ENCODE results near the gene ATF6.

ATF6 gene

GRCh38 chr1:161735837-161736236 lies 30.3 kb upstream of the ATF6 start:
- H3K4me1 ChIP-seq (ENCODE audit: control insufficient read depth, insufficient read depth, low read length): peaks cover 6% of the 10 kb centered on the region
- H3K9me3 ChIP-seq (ENCODE audit: control insufficient read depth, low read length): no peaks in the 10 kb centered on the region
- H3K27me3 ChIP-seq (ENCODE audit: control insufficient read depth, insufficient read depth, low read length, poor library complexity, severe bottlenecking): no peaks in the 10 kb centered on the region
- WGBS, 2 experiments: 90 to 94% methylated on average over 3 of the region's 3 CpGs
- no peak overlapping the region for H3K4me3 ChIP-seq (ENCODE audit: insufficient read depth, low read depth, low read length)
- no peaks in the 10 kb centered on the region for H3K36me3 ChIP-seq (ENCODE audit: control insufficient read depth, insufficient read depth, low read length)
- H3K27ac ChIP-seq (ENCODE audit: insufficient read depth, low read depth, low read length, poor library complexity, severe bottlenecking): no peak overlapping the region

- no peaks in the 10 kb centered on the region for H3K27me3 ChIP-seq (ENCODE audit: control insufficient read depth, insufficient read depth, low read length, poor library complexity, severe bottlenecking)
- no peak overlapping the region for H3K4me3 ChIP-seq (ENCODE audit: insufficient read depth, low read depth, low read length)
- peaks cover 6% of the 10 kb centered on the region for H3K4me1 ChIP-seq (ENCODE audit: control insufficient read depth, insufficient read depth, low read length)
- no peak overlapping the region for H3K27ac ChIP-seq (ENCODE audit: insufficient read depth, low read depth, low read length, poor library complexity, severe bottlenecking)
- WGBS, 2 experiments: 85 to 86% methylated on average over 2 of the region's 4 CpGs
- no peaks in the 10 kb centered on the region for H3K36me3 ChIP-seq (ENCODE audit: control insufficient read depth, insufficient read depth, low read length)
- H3K9me3 ChIP-seq (ENCODE audit: control insufficient read depth, low read length): no peaks in the 10 kb centered on the region
These were observed 29.7 kb upstream of the ATF6 start for GRCh38 chr1:161736335-161736969.

GRCh38 chr1:161737625-161738024 lies 28.5 kb upstream of the ATF6 start:
- Histone ChIP-seq H3K27me3 (ENCODE audit: control insufficient read depth, insufficient read depth, low read length, poor library complexity, severe bottlenecking) (no peaks in the 10 kb centered on the region), H3K36me3 (ENCODE audit: control insufficient read depth, insufficient read depth, low read length) (no peaks in the 10 kb centered on the region), H3K4me3 (ENCODE audit: insufficient read depth, low read depth, low read length) (no peak overlapping the region), H3K27ac (ENCODE audit: insufficient read depth, low read depth, low read length, poor library complexity, severe bottlenecking) (no peak overlapping the region), H3K9me3 (ENCODE audit: control insufficient read depth, low read length) (no peaks in the 10 kb centered on the region), H3K4me1 (ENCODE audit: control insufficient read depth, insufficient read depth, low read length) (peaks cover 6% of the 10 kb centered on the region)
- 5 to 19% methylated on average over 2 of the region's 2 CpGs for whole genome bisulfite sequencing, 2 experiments

- Histone ChIP-seq H3K9me3 (ENCODE audit: control insufficient read depth, low read length) (no peaks in the 10 kb centered on the region), H3K36me3 (ENCODE audit: control insufficient read depth, insufficient read depth, low read length) (no peaks in the 10 kb centered on the region), H3K27me3 (ENCODE audit: control insufficient read depth, insufficient read depth, low read length, poor library complexity, severe bottlenecking) (no peaks in the 10 kb centered on the region), H3K4me1 (ENCODE audit: control insufficient read depth, insufficient read depth, low read length) (peaks cover 6% of the 10 kb centered on the region), H3K27ac (ENCODE audit: insufficient read depth, low read depth, low read length, poor library complexity, severe bottlenecking) (no peak overlapping the region), H3K4me3 (ENCODE audit: insufficient read depth, low read depth, low read length) (no peak overlapping the region)
- 90% methylated on average over 4 of the region's 4 CpGs for WGBS, 2 experiments
These were observed 27.4 kb upstream of the ATF6 start for GRCh38 chr1:161738627-161739287.

- Histone ChIP-seq H3K27me3 (ENCODE audit: control insufficient read depth, insufficient read depth, low read length, poor library complexity, severe bottlenecking) (no peaks in the 10 kb centered on the region), H3K27ac (ENCODE audit: insufficient read depth, low read depth, low read length, poor library complexity, severe bottlenecking) (no peak overlapping the region), H3K9me3 (ENCODE audit: control insufficient read depth, low read length) (no peaks in the 10 kb centered on the region), H3K4me3 (ENCODE audit: insufficient read depth, low read depth, low read length) (no peak overlapping the region), H3K4me1 (ENCODE audit: control insufficient read depth, insufficient read depth, low read length) (peaks cover 6% of the 10 kb centered on the region), H3K36me3 (ENCODE audit: control insufficient read depth, insufficient read depth, low read length) (no peaks in the 10 kb centered on the region)
- 83 to 92% methylated on average over 8 of the region's 8 CpGs for WGBS, 2 experiments
These were observed 26.1 kb upstream of the ATF6 start for GRCh38 chr1:161739865-161740566.

GRCh38 chr1:161740921-161741320 lies 25.2 kb upstream of the ATF6 start:
- Histone ChIP-seq H3K27ac (ENCODE audit: insufficient read depth, low read depth, low read length, poor library complexity, severe bottlenecking) (no peak overlapping the region), H3K4me1 (ENCODE audit: control insufficient read depth, insufficient read depth, low read length) (peaks cover 6% of the 10 kb centered on the region), H3K27me3 (ENCODE audit: control insufficient read depth, insufficient read depth, low read length, poor library complexity, severe bottlenecking) (no peaks in the 10 kb centered on the region), H3K9me3 (ENCODE audit: control insufficient read depth, low read length) (no peaks in the 10 kb centered on the region), H3K4me3 (ENCODE audit: insufficient read depth, low read depth, low read length) (no peak overlapping the region), H3K36me3 (ENCODE audit: control insufficient read depth, insufficient read depth, low read length) (no peaks in the 10 kb centered on the region)
- WGBS, 2 experiments: 94 to 98% methylated on average over 6 of the region's 6 CpGs

GRCh38 chr1:161743231-161743630 lies 22.9 kb upstream of the ATF6 start:
- WGBS, 2 experiments: 84 to 88% methylated on average over 9 of the region's 9 CpGs
- H3K27ac ChIP-seq (ENCODE audit: insufficient read depth, low read depth, low read length, poor library complexity, severe bottlenecking): no peak overlapping the region
- H3K9me3 ChIP-seq (ENCODE audit: control insufficient read depth, low read length): no peaks in the 10 kb centered on the region
- no peaks in the 10 kb centered on the region for H3K36me3 ChIP-seq (ENCODE audit: control insufficient read depth, insufficient read depth, low read length)
- H3K4me1 ChIP-seq (ENCODE audit: control insufficient read depth, insufficient read depth, low read length): no peaks in the 10 kb centered on the region
- H3K27me3 ChIP-seq (ENCODE audit: control insufficient read depth, insufficient read depth, low read length, poor library complexity, severe bottlenecking): no peaks in the 10 kb centered on the region
- no peak overlapping the region for H3K4me3 ChIP-seq (ENCODE audit: insufficient read depth, low read depth, low read length)

- no peaks in the 10 kb centered on the region for H3K27me3 ChIP-seq (ENCODE audit: control insufficient read depth, insufficient read depth, low read length, poor library complexity, severe bottlenecking)
- H3K4me1 ChIP-seq (ENCODE audit: control insufficient read depth, insufficient read depth, low read length): no peaks in the 10 kb centered on the region
- H3K9me3 ChIP-seq (ENCODE audit: control insufficient read depth, low read length): no peaks in the 10 kb centered on the region
- 84 to 95% methylated on average over 5 to 6 of the region's 6 CpGs for WGBS, 2 experiments
- H3K36me3 ChIP-seq (ENCODE audit: control insufficient read depth, insufficient read depth, low read length): peaks cover 8% of the 10 kb centered on the region
- H3K27ac ChIP-seq (ENCODE audit: insufficient read depth, low read depth, low read length, poor library complexity, severe bottlenecking): no peak overlapping the region
- H3K4me3 ChIP-seq (ENCODE audit: insufficient read depth, low read depth, low read length): no peak overlapping the region
These were observed 18.3 kb upstream of the ATF6 start for GRCh38 chr1:161747801-161748200.

- H3K27me3 ChIP-seq (ENCODE audit: control insufficient read depth, insufficient read depth, low read length, poor library complexity, severe bottlenecking): no peaks in the 10 kb centered on the region
- peaks cover 21% of the 10 kb centered on the region for H3K36me3 ChIP-seq (ENCODE audit: control insufficient read depth, insufficient read depth, low read length)
- peak within 1 kb of the TSS; percentile 95 for H3K4me3 ChIP-seq (ENCODE audit: insufficient read depth, low read depth, low read length)
- H3K9me3 ChIP-seq (ENCODE audit: control insufficient read depth, low read length): no peaks in the 10 kb centered on the region
- peak within 1 kb of the TSS; percentile 97 for H3K27ac ChIP-seq (ENCODE audit: insufficient read depth, low read depth, low read length, poor library complexity, severe bottlenecking)
- H3K4me1 ChIP-seq (ENCODE audit: control insufficient read depth, insufficient read depth, low read length): no peaks in the 10 kb centered on the region
- WGBS, 2 experiments: 0 to 1% methylated on average over 65 of the region's 65 CpGs
These were observed 16.4 kb upstream of the ATF6 start, which contains the start of gene DUSP12 for GRCh38 chr1:161749509-161750407. Gene DUSP12, plus strand, starts transcription at chr1:161749786. Its CDS starts 16 bp downstream, at chr1:161749802.
